Breast epithelium (tissue), 3 donors: ENCODE data around the gene VGF.

Source experiments
- POLR2AphosphoS5 ChIP-seq, 3 donors: sonication (generic); formaldehyde crosslinking; IDR thresholded peaks; one replicate each; pipeline ENCODE4 v1.6.1; 2017; ENCODE audit warnings: antibody characterized with exemption in 3 of 3
- TF ChIP-seq, protein P1 (sequence below), 3 donors: fragments of 450-650 bp; IDR thresholded peaks; one replicate each; pipeline ENCODE4 v1.5.1; 2016 to 2017; ENCODE audit warnings: antibody characterized with exemption in 3 of 3, mild to moderate bottlenecking in 3 of 3, moderate library complexity in 3 of 3

DNA sequence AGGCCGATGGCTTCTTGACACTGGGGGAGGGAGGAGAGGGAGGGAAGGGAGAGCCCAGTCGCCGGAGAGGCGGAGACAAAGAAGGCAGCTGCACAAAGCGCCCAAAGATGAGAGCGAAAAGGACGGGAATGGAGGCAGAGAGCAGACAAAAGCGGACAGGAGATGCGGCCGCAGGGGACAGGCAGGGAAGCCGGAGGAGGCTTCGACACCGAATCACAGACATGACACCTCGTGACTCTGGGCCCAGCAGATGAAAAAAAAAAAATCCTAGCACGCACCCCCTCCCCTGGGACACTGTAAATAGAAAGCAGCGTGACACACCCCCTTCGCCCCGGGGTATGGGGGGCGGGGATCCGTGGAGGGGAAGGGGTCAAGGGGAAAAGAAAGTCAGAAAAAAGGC is 13.7 kb upstream of the VGF start:
- TF ChIP-seq, protein P1, sequence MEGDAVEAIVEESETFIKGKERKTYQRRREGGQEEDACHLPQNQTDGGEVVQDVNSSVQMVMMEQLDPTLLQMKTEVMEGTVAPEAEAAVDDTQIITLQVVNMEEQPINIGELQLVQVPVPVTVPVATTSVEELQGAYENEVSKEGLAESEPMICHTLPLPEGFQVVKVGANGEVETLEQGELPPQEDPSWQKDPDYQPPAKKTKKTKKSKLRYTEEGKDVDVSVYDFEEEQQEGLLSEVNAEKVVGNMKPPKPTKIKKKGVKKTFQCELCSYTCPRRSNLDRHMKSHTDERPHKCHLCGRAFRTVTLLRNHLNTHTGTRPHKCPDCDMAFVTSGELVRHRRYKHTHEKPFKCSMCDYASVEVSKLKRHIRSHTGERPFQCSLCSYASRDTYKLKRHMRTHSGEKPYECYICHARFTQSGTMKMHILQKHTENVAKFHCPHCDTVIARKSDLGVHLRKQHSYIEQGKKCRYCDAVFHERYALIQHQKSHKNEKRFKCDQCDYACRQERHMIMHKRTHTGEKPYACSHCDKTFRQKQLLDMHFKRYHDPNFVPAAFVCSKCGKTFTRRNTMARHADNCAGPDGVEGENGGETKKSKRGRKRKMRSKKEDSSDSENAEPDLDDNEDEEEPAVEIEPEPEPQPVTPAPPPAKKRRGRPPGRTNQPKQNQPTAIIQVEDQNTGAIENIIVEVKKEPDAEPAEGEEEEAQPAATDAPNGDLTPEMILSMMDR (IDR thresholded peaks at IDR 0.05): no peak
- TF ChIP-seq POLR2AphosphoS5 (IDR thresholded peaks at IDR 0.05): no peak
